ENCODE data around the gene MT1A.

MT1A gene

DNA sequence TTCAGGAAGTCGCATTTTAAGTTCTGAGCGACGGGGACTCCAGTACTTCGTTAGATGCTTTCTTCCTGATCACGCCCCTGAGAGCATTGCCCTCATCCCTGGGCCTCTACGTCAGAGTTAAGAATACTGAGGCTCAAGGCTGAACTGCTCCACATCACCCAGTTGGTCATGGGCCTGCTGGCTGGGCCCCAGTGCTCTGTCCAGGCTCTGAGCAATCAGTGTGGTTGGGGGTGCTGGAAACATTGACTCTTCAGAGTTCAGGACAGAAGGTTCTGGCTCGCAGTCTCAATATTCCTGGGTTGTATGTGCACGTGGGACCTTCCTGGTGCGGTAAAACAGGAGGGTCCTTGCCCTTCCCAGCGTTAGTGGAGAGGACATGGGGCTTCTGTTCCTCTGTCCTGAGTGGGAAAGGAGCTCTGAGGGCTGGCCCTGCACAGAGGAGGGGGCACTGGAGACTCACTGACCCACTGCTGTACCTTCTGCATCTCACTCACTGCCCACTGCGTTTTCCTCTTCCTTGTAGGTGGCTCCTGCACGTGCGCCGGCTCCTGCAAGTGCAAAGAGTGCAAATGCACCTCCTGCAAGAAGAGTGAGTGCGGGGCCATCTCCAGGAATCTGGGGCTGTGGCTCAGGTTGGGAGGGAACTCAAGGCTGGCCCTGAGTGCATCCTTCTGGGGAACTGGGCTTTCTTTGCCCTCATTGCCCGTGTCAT, 12.4 kb upstream of the MT1A start:
- H3K4me3 ChIP-seq (ENCODE audit: low read depth, low read length): no peak overlapping the region
- no peak for DNase-seq (ENCODE audit: low read depth)
- TF ChIP-seq, protein P1, sequence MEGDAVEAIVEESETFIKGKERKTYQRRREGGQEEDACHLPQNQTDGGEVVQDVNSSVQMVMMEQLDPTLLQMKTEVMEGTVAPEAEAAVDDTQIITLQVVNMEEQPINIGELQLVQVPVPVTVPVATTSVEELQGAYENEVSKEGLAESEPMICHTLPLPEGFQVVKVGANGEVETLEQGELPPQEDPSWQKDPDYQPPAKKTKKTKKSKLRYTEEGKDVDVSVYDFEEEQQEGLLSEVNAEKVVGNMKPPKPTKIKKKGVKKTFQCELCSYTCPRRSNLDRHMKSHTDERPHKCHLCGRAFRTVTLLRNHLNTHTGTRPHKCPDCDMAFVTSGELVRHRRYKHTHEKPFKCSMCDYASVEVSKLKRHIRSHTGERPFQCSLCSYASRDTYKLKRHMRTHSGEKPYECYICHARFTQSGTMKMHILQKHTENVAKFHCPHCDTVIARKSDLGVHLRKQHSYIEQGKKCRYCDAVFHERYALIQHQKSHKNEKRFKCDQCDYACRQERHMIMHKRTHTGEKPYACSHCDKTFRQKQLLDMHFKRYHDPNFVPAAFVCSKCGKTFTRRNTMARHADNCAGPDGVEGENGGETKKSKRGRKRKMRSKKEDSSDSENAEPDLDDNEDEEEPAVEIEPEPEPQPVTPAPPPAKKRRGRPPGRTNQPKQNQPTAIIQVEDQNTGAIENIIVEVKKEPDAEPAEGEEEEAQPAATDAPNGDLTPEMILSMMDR (IDR thresholded peaks at IDR 0.05; ENCODE audit: control insufficient read depth, extremely low read depth, insufficient read depth): no peak

DNA sequence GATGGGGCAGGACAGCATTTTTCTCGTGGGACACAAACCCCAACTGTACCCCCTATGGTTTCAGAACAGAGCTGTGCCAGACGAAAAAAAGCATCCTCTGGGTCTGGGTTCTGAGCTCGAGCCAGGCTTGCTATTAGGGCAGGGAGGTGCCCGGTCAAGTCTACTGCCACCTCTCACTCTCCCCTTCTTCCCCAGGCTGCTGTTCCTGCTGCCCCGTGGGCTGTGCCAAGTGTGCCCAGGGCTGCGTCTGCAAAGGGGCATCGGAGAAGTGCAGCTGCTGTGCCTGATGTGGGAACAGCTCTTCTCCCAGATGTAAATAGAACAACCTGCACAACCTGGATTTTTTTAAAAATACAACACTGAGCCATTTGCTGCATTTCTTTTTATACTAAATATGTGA, 11.8 kb upstream of the MT1A start:
- TF ChIP-seq, protein P1 (IDR thresholded peaks at IDR 0.05; ENCODE audit: control insufficient read depth, extremely low read depth, insufficient read depth): no peak
- H3K4me3 ChIP-seq (ENCODE audit: low read depth, low read length): no peak overlapping the region
- no peak for DNase-seq (ENCODE audit: low read depth)

- TF ChIP-seq, protein P1 (IDR thresholded peaks at IDR 0.05; ENCODE audit: control insufficient read depth, extremely low read depth, insufficient read depth): no peak
- no peak for DNase-seq (ENCODE audit: low read depth)
- H3K4me3 ChIP-seq (ENCODE audit: low read depth, low read length): no peak overlapping the region
Measured at GRCh38 chr16:56628486-56629350, 9.7 kb upstream of the MT1A start.

DNA sequence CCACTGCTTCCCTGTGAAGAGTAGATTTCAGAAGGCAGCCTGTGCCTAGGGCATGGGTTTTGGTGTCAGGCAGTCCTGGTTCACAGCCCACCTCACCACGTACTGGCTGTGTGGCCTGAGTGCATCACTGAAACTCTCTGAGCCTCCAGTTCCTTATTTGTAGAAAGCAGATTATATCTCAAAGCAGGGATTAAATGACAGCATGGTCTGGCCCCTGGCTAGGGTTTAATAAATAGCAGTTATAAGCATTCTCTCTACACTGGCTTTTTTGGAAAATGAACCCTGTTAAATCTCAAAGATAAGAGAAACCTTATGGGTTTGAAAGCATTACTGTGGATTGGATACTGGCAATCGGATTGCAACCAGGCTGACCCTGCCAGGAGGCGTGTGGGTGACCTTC, 8.9 kb upstream of the MT1A start:
- no peak overlapping the region for H3K4me3 ChIP-seq (ENCODE audit: low read depth, low read length)
- DNase-seq (ENCODE audit: low read depth): no peak
- TF ChIP-seq, protein P1 (IDR thresholded peaks at IDR 0.05; ENCODE audit: control insufficient read depth, extremely low read depth, insufficient read depth): no peak

DNA sequence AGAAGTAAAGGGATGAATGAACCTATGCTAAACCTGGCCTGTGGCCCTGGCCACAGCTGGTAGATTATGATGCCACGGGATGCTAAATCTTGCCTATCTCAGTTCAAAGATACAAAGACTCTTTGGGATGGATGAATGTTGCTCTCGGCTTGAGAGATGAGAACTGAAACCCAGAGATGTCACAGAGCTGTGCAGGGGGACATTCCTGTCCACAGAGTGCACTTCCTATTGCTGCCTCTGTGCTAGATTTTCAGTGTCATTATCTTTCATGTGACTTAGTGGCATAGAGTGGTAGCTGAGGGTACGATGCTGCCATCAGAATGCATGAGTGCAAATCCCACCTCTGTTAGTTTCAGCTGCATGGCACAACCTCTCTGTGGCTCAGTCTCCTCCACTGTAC, 8.3 kb upstream of the MT1A start:
- no peak overlapping the region for H3K4me3 ChIP-seq (ENCODE audit: low read depth, low read length)
- no peak for DNase-seq (ENCODE audit: low read depth)
- TF ChIP-seq, protein P1 (IDR thresholded peaks at IDR 0.05; ENCODE audit: control insufficient read depth, extremely low read depth, insufficient read depth): no peak

DNA sequence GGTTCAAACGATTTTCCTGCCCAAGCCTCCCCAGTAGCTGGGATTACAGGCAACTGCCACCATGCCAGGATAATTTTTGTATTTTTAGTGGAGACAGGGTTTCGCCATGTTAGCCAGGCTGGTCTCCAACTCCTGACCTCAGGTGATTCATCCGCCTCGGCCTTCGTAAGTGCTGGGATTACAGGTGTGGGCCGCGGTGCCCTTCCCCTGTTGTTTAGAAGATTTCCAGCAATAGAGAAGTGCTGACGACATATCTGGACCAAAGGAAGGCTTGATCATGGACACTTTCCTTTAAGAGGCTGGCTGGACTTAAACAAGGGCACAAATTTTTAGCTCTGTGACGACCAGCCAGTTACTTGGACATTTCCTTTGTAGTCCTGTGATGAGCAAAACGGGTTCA, 7.3 kb upstream of the MT1A start:
- TF ChIP-seq, protein P1 (IDR thresholded peaks at IDR 0.05; ENCODE audit: control insufficient read depth, extremely low read depth, insufficient read depth): no peak
- no peak for DNase-seq (ENCODE audit: low read depth)
- no peak overlapping the region for H3K4me3 ChIP-seq (ENCODE audit: low read depth, low read length)

All from LNCaP clone FGC (cell line).